Activated CD8-positive, alpha-beta T cell treated with anti-CD3 and anti-CD28 coated beads, Interleukin-2, amount 10 ng/mL, durations not matched to agents 7 days and 5 days (primary cell): ENCODE measurements around the gene UBE2D2. TPM values are rescaled to one million over a fixed set of nuclear protein-coding genes. Genes with fewer than 3 reads are reported as not detected.
A peak's percentile ranks its signal among the peaks of the same experiment; 100 is the strongest.
"Not testable (repeated sequence)": the region's sequence is repeated elsewhere in the genome, so short reads cannot be mapped to it uniquely, and the experiment has no call there.

Source experiments
- ATAC-seq: fragments of 150-1000 bp; cut with Tn5 transposase; one replicate; pipeline ENCODE4 v1.10.0; 2021; ENCODE audit warnings: moderate library complexity
- CTCF ChIA-PET: fragments of 350-600 bp; sonication (Branson Sonifier 250); formaldehyde crosslinking; loops from one replicate; lab custom pipeline; 2021; ENCODE audit warnings: antibody characterized with exemption; lab: Charles Lee
- POLR2A ChIA-PET: fragments of 350-600 bp; sonication (Branson Sonifier 250); formaldehyde crosslinking; loops from one replicate; lab custom pipeline; 2021; ENCODE audit warnings: antibody characterized with exemption; lab: Charles Lee
- DNase-seq: peaks from one replicate; pipeline ENCODE4 v3.0.0-alpha.2; 2020
- H3K27ac Mint-ChIP-seq: one replicate; pipeline ENCODE4 v1.8.0; 2021; ENCODE audit warnings: mild to moderate bottlenecking, mixed read lengths
- H3K27me3 Mint-ChIP-seq: one replicate; pipeline ENCODE4 v1.8.0; 2021; ENCODE audit warnings: low read depth, mixed read lengths
- H3K36me3 Mint-ChIP-seq: one replicate; pipeline ENCODE4 v1.8.0; 2021; ENCODE audit warnings: low read depth, mixed read lengths
- H3K4me1 Mint-ChIP-seq: one replicate; pipeline ENCODE4 v1.8.0; 2021; ENCODE audit warnings: low read depth, mixed read lengths
- H3K4me3 Mint-ChIP-seq: one replicate; pipeline ENCODE4 v1.8.0; 2021; ENCODE audit warnings: mild to moderate bottlenecking, mixed read lengths
- H3K9me3 Mint-ChIP-seq: one replicate; pipeline ENCODE4 v1.8.0; 2022; ENCODE audit warnings: mixed read lengths; ENCODE audit not compliant: insufficient read depth
- total RNA-seq, 2 experiments: library from RNA; stranded (reverse); gene quantifications; one replicate each; pipeline ENCODE4 v1.2.3, GENCODE V29; 2021

Gene UBE2D2
- total RNA-seq, 2 experiments from 2014 or later = 227 to 232 TPM

- H3K27me3 Mint-ChIP-seq = no peaks in the 10 kb centered on the region
- no peaks in the 10 kb centered on the region for H3K9me3 Mint-ChIP-seq
- H3K4me1 Mint-ChIP-seq = peaks cover 6% of the 10 kb centered on the region
- no peak overlapping the region for H3K4me3 Mint-ChIP-seq
- DNase-seq (no peak), ATAC-seq (no peak)
- no peak overlapping the region for H3K27ac Mint-ChIP-seq
- peaks cover 59% of the 10 kb centered on the region for H3K36me3 Mint-ChIP-seq
- CTCF ChIA-PET = interaction anchor here (1.1 to 1.5 kb wide), 3 partner anchors 14 to 45 kb away, joined by 3 to 5 read pairs (median 5); partner anchors contain the start of gene CXXC5
- POLR2A ChIA-PET = no interaction called here
These were observed 58.7 kb downstream of the UBE2D2 start for GRCh38 chr5:139619861-139620260.

- H3K4me1 Mint-ChIP-seq, H3K27me3 Mint-ChIP-seq, POLR2A ChIA-PET, DNase-seq, H3K27ac Mint-ChIP-seq, H3K4me3 Mint-ChIP-seq, ATAC-seq, H3K9me3 Mint-ChIP-seq: not testable (repeated sequence)
- CTCF ChIA-PET = interaction anchor here (0.9 to 3.1 kb wide), 4 partner anchors 9 to 66 kb away, joined by 3 to 11 read pairs (median 7); no protein-coding TSS in a partner anchor
- peaks cover 69% of the 10 kb centered on the region for H3K36me3 Mint-ChIP-seq
These were observed 64.3 kb downstream of the UBE2D2 start for GRCh38 chr5:139625398-139625797.

GRCh38 chr5:139630855-139631254 is 69.7 kb downstream of the UBE2D2 start:
- Mint-ChIP-seq H3K27ac (no peak overlapping the region), H3K27me3 (no peaks in the 10 kb centered on the region)
- ATAC-seq = no peak

GRCh38 chr5:139631520-139632165 is 70.5 kb downstream of the UBE2D2 start:
- H3K4me3 Mint-ChIP-seq = no peak overlapping the region
- DNase-seq (no peak), ATAC-seq (no peak)
- H3K9me3 Mint-ChIP-seq = no peaks in the 10 kb centered on the region
- peaks cover 42% of the 10 kb centered on the region for H3K36me3 Mint-ChIP-seq
- ChIA-PET POLR2A (interaction anchor here (0.6 to 1.3 kb wide), 3 partner anchors 56 to 70 kb away, joined by 4 read pairs; partner anchors contain the start of gene UBE2D2), CTCF (interaction anchor here (1.0 to 10.9 kb wide), 14 partner anchors 10 to 210 kb away, joined by 3 to 187 read pairs (median 30); partner anchors contain the start of genes CXXC5 and UBE2D2)
- peaks cover 33% of the 10 kb centered on the region for H3K4me1 Mint-ChIP-seq
- no peak overlapping the region for H3K27ac Mint-ChIP-seq
- no peaks in the 10 kb centered on the region for H3K27me3 Mint-ChIP-seq

More at GRCh38 chr5:139630855-139631254, 69.7 kb downstream of the UBE2D2 start:
- CTCF ChIA-PET = interaction anchor here (6.4 to 10.9 kb wide), 4 partner anchors 39 to 135 kb away, joined by 59 to 187 read pairs (median 140); no protein-coding TSS in a partner anchor
- Mint-ChIP-seq H3K36me3 (peaks cover 42% of the 10 kb centered on the region), H3K9me3 (no peaks in the 10 kb centered on the region), H3K4me3 (no peak overlapping the region), H3K4me1 (peaks cover 25% of the 10 kb centered on the region)
- POLR2A ChIA-PET = interaction anchor here (0.6 kb wide), 1 partner anchor 69 kb away, joined by 4 read pairs; no protein-coding TSS in a partner anchor
- no peak for DNase-seq

- Mint-ChIP-seq H3K9me3 (no peaks in the 10 kb centered on the region), H3K36me3 (peaks cover 29% of the 10 kb centered on the region), H3K4me1 (peaks cover 41% of the 10 kb centered on the region), H3K27me3 (no peaks in the 10 kb centered on the region), H3K27ac (peak overlapping the region; percentile 44), H3K4me3 (no peak overlapping the region)
- peak; percentile 78 for DNase-seq
- ChIA-PET POLR2A (interaction anchor here (1.0 to 1.7 kb wide), 4 partner anchors 14 to 77 kb away, joined by 4 to 7 read pairs (median 5); partner anchors contain the start of genes CXXC5 and UBE2D2), CTCF (interaction anchor here (0.6 to 10.9 kb wide), 43 partner anchors 9 to 220 kb away, joined by 3 to 187 read pairs (median 5); partner anchors contain the start of genes CXXC5 and STING1)
- ATAC-seq = peak; percentile 43
These were observed 72.3 kb downstream of the UBE2D2 start for GRCh38 chr5:139633295-139634027.

GRCh38 chr5:139634028-139634325 is 72.8 kb downstream of the UBE2D2 start:
- Mint-ChIP-seq H3K4me1 (peaks cover 45% of the 10 kb centered on the region), H3K27me3 (no peaks in the 10 kb centered on the region), H3K27ac (no peak overlapping the region), H3K4me3 (no peak overlapping the region), H3K9me3 (no peaks in the 10 kb centered on the region), H3K36me3 (peaks cover 26% of the 10 kb centered on the region)
- ChIA-PET CTCF (interaction anchor here (0.6 to 10.9 kb wide), 47 partner anchors 8 to 335 kb away, joined by 3 to 187 read pairs (median 4); partner anchors contain the start of genes CXXC5 and STING1), POLR2A (interaction anchor here (0.8 to 1.7 kb wide), 5 partner anchors 14 to 131 kb away, joined by 3 to 7 read pairs (median 5); partner anchors contain the start of genes CXXC5 and UBE2D2)
- no peak for DNase-seq
- no peak for ATAC-seq

GRCh38 chr5:139634541-139634940 is 73.4 kb downstream of the UBE2D2 start:
- H3K27me3 Mint-ChIP-seq = no peaks in the 10 kb centered on the region
- H3K4me1 Mint-ChIP-seq = peaks cover 45% of the 10 kb centered on the region
- no peak overlapping the region for H3K4me3 Mint-ChIP-seq

GRCh38 chr5:139635191-139635590 is 74.1 kb downstream of the UBE2D2 start:
- Mint-ChIP-seq H3K36me3 (peaks cover 17% of the 10 kb centered on the region), H3K4me1 (peaks cover 45% of the 10 kb centered on the region), H3K27ac (peak overlapping the region; percentile 87), H3K9me3 (no peaks in the 10 kb centered on the region), H3K4me3 (no peak overlapping the region), H3K27me3 (no peaks in the 10 kb centered on the region)
- ChIA-PET CTCF (interaction anchor here (1.0 to 10.9 kb wide), 24 partner anchors 8 to 213 kb away, joined by 3 to 187 read pairs (median 7); partner anchors contain the start of gene CXXC5), POLR2A (interaction anchor here (0.5 to 1.6 kb wide), 8 partner anchors 10 to 113 kb away, joined by 3 to 7 read pairs (median 4); partner anchors contain the start of genes CXXC5 and UBE2D2)
- ATAC-seq = no peak
- no peak for DNase-seq

More at GRCh38 chr5:139634541-139634940, 73.4 kb downstream of the UBE2D2 start:
- DNase-seq = no peak
- ChIA-PET POLR2A (interaction anchor here (0.7 to 1.7 kb wide), 4 partner anchors 13 to 292 kb away, joined by 3 to 7 read pairs (median 4); partner anchors contain the start of gene CXXC5), CTCF (interaction anchor here (0.7 to 10.9 kb wide), 37 partner anchors 10 to 335 kb away, joined by 3 to 187 read pairs (median 4); partner anchors contain the start of genes CXXC5 and STING1)
- ATAC-seq = no peak
- peak overlapping the region; percentile 65 for H3K27ac Mint-ChIP-seq
- H3K36me3 Mint-ChIP-seq = peaks cover 23% of the 10 kb centered on the region
- H3K9me3 Mint-ChIP-seq = no peaks in the 10 kb centered on the region

GRCh38 chr5:139635606-139636206 is 74.6 kb downstream of the UBE2D2 start:
- POLR2A ChIA-PET = interaction anchor here (0.5 to 2.1 kb wide), 11 partner anchors 9 to 112 kb away, joined by 3 to 8 read pairs (median 4); partner anchors contain the start of genes CXXC5 and UBE2D2
- Mint-ChIP-seq H3K27me3 (no peaks in the 10 kb centered on the region), H3K36me3 (peaks cover 15% of the 10 kb centered on the region), H3K4me3 (peak overlapping the region; percentile 52), H3K9me3 (no peaks in the 10 kb centered on the region), H3K4me1 (peaks cover 45% of the 10 kb centered on the region), H3K27ac (peak overlapping the region; percentile 87)
- peak; percentile 21 for ATAC-seq
- peak; percentile 53 for DNase-seq
- CTCF ChIA-PET = interaction anchor here (0.7 to 10.9 kb wide), 33 partner anchors 9 to 333 kb away, joined by 3 to 187 read pairs (median 5); partner anchors contain the start of genes CXXC5 and UBE2D2

- peak; percentile 83 for DNase-seq
- CTCF ChIA-PET = interaction anchor here (0.7 to 10.9 kb wide), 30 partner anchors 9 to 332 kb away, joined by 3 to 187 read pairs (median 5); partner anchors contain the start of genes CXXC5 and UBE2D2
- Mint-ChIP-seq H3K36me3 (peaks cover 15% of the 10 kb centered on the region), H3K27ac (peak overlapping the region; percentile 87), H3K27me3 (no peaks in the 10 kb centered on the region), H3K9me3 (no peaks in the 10 kb centered on the region), H3K4me1 (peaks cover 45% of the 10 kb centered on the region), H3K4me3 (peak overlapping the region; percentile 52)
- peak; percentile 76 for ATAC-seq
- POLR2A ChIA-PET = interaction anchor here (0.9 to 2.3 kb wide), 9 partner anchors 9 to 70 kb away, joined by 3 to 12 read pairs (median 6); partner anchors contain the start of gene CXXC5
These were observed 75.2 kb downstream of the UBE2D2 start for GRCh38 chr5:139636207-139636792.
